GM19467 (cell line): ENCODE data around the gene LRRC37A3.
"Not testable (repeated sequence)": the region's sequence is repeated elsewhere in the genome, so short reads cannot be mapped to it uniquely, and the experiment has no call there.

ENCODE experiments used
- ATAC-seq: cut with Tn5 transposase; IDR thresholded peaks from one replicate; pipeline ENCODE4 v1.9.1; 2021; ENCODE audit warnings: mild to moderate bottlenecking, moderate library complexity; ENCODE audit not compliant: unreplicated experiment

Gene LRRC37A3

GRCh38 chr17:64837018-64837761 lies 82.1 kb downstream of the LRRC37A3 start:
- ATAC-seq = peak; percentile 95

GRCh38 chr17:64836623-64837017 lies 82.7 kb downstream of the LRRC37A3 start:
- peak; percentile 31 for ATAC-seq

GRCh38 chr17:64834060-64834459 lies 85.2 kb downstream of the LRRC37A3 start:
- not testable (repeated sequence) for ATAC-seq

- ATAC-seq = not testable (repeated sequence)
These were observed 88.6 kb downstream of the LRRC37A3 start for GRCh38 chr17:64830631-64831040.

- not testable (repeated sequence) for ATAC-seq
These were observed 89.3 kb downstream of the LRRC37A3 start for GRCh38 chr17:64829824-64830630.

- ATAC-seq = not testable (repeated sequence)
These were observed 90.2 kb downstream of the LRRC37A3 start for GRCh38 chr17:64829068-64829467.

- ATAC-seq = not testable (repeated sequence)
These were observed 100.4 kb downstream of the LRRC37A3 start for GRCh38 chr17:64818904-64819303.

- ATAC-seq = not testable (repeated sequence)
These were observed 103.5 kb downstream of the LRRC37A3 start for GRCh38 chr17:64815833-64816198.

GRCh38 chr17:64814993-64815832 lies 104.1 kb downstream of the LRRC37A3 start:
- not testable (repeated sequence) for ATAC-seq

- ATAC-seq = peak; percentile 72
These were observed 110.9 kb downstream of the LRRC37A3 start for GRCh38 chr17:64808178-64808977.
